Fibroblast of skin of right biceps (primary cell): Measurements from ENCODE around the gene SLC34A1.

Source experiments
- DNase-seq: peaks from one replicate; pipeline ENCODE4 v3.0.0-alpha.2; 2013

Gene SLC34A1

GRCh38 chr5:177389241-177390169 lies 5.3 kb downstream of the SLC34A1 start:
- DNase-seq = peak; percentile 79

GRCh38 chr5:177390363-177391300 lies 6.4 kb downstream of the SLC34A1 start:
- DNase-seq = peak; percentile 79

DNA sequence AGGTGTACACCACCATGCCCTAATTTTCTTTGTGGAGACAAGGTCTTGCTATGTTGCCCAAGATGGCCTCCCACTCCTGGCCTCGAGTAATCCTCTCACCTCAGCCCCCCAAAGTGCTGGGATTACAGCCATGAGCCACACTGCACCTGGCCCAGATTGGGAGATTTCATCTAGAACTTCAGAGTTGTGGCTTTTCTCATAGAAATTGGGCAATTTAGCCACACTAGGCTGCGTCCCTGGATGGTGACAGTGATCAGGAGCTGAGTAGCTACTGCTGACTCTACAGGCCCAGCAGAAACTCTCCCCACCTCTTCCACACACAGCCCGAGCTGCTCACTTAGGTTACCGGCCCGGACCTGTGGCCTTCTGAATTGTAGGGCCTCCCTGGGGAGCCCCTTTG lies 8.5 kb downstream of the SLC34A1 start:
- no peak for DNase-seq

- DNase-seq = no peak
These were observed 9.1 kb downstream of the SLC34A1 start for GRCh38 chr5:177393206-177393765.

GRCh38 chr5:177393990-177394389 lies 9.8 kb downstream of the SLC34A1 start:
- DNase-seq = no peak

DNA sequence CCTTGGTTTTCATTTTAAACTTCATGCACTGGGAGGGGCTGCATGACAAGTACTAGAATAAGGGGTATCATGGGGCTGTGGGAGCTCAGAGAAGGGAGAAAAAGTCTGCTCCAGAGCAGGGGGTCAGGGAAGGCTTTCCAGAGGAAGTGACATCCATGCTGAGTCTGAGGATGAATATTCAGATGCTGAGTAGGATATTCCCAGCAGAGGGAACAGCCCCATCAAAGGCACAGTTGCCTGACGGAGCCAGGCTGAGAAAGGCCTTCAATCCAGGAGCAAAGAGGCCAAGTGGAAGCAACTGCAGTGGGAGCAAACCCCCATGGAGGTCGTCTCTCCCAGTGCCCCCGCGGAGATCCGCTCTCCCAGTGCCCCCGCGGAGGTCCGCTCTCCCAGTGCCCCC lies 11.8 kb downstream of the SLC34A1 start:
- DNase-seq = no peak

DNA sequence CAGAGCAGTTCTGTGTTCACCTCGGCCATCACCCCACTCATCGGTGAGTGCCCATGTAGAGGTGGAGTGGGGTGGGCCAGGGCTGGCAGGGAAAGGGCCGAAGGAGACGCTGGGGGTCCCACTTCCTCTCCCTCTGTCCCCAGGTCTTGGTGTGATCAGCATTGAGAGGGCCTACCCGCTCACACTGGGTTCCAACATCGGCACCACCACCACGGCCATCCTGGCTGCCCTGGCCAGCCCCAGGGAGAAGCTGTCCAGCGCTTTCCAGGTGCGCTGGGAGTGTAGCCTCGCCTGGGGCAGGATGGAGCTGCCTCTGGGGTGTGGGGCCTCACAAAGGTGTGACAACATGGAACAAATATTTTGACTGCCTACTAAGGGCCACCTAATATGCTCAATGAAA lies 12.6 kb downstream of the SLC34A1 start:
- DNase-seq = no peak

DNA sequence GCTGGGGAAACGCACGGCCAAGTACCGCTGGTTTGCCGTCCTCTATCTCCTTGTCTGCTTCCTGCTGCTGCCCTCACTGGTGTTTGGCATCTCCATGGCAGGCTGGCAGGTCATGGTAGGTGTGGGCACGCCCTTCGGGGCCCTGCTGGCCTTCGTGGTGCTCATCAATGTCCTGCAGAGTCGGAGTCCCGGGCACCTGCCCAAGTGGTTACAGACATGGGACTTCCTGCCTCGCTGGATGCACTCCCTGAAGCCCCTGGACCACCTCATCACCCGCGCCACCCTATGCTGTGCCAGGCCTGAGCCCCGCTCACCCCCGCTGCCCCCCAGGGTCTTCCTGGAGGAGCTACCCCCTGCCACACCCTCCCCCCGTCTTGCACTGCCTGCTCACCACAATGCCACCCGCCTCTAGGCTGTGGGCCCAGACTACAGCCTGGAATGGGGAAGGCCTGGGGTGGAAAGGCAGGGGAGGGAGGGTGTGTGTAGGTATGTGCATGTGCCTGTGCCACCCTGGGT lies 13.7 kb downstream of the SLC34A1 start:
- no peak for DNase-seq

GRCh38 chr5:177399997-177400868 lies 16.0 kb downstream of the SLC34A1 start, which contains the start of gene PFN3:
PFN3 (minus strand) TSS chr5:177400661; CDS start chr5:177400576, 85 bp downstream.
- peak; percentile 59 for DNase-seq

DNA sequence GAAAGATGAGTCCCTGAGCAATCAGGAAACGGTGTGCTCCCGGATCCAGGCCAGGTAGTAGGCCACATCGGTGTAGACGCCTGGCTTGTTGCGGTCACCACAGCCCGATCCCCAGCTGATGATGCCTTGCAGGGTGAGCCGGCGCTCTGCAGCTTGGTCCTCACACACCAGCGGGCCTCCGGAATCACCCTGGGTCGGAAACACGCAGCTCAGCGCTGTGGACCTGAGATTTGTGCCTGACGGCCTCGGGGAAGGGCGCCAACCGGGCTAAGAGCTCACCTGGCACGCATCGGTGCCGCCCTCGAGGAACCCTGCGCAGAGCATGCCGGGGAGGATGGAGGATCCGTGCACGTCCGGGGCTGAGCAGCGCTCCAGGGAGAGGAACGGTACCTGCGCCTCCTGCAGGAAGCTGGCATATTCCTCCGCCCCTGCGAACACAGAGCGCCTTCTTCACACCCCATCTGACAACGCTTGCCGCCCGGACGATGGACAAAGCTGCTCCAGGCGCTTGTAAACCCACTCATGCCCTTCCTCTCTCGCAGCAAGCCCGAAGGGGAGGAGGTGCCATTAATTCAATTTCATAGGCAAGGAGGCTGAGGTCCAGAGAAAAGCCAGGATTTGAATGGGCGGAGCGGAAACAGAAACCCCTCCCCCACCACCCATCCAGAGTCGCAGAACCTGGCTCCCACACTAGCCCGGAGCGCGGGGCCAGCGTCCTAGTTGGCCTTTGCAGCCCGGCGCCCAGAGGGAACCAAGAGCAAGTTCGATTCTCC lies 18.2 kb downstream of the SLC34A1 start:
- peak; percentile 58 for DNase-seq

GRCh38 chr5:177403102-177403791 lies 19.0 kb downstream of the SLC34A1 start:
- no peak for DNase-seq

DNA sequence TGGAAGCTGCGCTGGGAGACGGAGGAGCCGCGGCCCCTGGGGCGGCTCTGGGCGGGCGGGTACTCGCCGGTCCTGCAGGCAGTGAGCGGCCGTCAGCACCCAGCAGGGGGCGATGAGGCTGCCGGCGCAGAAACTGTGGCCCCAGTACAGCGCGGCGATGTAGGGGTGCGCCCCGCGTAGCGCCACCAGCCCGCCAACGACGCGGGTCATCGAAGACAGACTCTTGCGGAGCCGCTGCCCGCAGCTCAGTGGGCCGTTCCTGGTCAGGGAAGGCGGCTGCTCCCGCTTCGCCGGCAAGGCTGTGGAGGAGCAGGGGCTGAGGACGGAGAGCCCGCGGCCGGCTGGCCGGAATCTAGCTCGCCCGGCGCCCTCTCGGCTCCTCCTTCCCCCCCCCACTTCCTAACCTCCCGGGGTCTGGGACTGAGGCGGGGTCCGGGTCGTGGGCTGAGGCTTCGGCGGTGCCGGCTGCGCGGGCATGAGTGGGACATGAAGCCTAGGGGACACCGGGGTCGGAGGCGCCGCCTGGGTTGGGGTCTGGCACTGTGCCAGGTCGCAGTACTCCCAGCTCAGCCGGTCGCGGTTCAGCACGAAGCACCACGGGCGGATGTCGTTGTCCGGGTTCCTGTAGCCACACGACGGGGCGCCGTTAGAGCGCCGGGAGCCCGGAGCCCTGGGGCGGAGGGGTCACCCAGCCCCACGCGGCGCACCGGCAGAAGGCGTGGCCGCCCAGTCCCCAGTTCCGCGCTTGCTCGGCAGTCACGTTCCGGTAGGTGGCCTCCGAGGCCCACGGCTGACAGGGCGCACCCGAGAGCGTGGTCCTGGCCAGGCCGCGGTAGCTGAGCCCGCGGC lies 19.8 kb downstream of the SLC34A1 start:
- DNase-seq = peak; percentile 69

DNA sequence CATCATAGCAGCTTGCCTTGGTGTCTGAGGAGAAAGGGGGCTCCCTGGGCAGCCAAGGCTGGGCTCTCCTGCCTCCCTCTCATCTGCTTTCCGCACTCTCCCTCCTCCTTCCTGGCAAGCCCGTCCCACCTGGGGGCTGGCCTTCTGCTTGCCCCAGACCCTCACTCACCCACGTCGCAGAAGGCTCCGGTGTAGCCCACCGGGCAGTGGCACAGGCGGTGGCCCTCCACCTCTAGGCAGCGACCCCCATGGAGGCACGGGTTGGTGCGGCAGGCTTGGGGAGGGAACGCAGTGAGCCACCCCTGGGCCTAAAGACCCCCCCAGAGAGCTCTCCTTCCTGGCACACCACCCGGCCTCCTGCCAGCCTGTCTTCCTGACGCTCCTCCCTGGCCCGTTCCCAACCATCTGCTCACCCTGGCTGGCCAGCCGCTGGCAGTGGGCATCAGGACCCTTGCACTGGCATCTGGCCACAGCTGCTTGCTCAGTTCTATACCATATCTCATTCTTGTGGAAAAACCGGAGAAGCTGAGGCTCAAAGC lies 20.5 kb downstream of the SLC34A1 start:
- no peak for DNase-seq

- no peak for DNase-seq
These were observed 21.1 kb downstream of the SLC34A1 start for GRCh38 chr5:177405312-177405711.

- no peak for DNase-seq
These were observed 21.6 kb downstream of the SLC34A1 start for GRCh38 chr5:177405805-177406204.

DNA sequence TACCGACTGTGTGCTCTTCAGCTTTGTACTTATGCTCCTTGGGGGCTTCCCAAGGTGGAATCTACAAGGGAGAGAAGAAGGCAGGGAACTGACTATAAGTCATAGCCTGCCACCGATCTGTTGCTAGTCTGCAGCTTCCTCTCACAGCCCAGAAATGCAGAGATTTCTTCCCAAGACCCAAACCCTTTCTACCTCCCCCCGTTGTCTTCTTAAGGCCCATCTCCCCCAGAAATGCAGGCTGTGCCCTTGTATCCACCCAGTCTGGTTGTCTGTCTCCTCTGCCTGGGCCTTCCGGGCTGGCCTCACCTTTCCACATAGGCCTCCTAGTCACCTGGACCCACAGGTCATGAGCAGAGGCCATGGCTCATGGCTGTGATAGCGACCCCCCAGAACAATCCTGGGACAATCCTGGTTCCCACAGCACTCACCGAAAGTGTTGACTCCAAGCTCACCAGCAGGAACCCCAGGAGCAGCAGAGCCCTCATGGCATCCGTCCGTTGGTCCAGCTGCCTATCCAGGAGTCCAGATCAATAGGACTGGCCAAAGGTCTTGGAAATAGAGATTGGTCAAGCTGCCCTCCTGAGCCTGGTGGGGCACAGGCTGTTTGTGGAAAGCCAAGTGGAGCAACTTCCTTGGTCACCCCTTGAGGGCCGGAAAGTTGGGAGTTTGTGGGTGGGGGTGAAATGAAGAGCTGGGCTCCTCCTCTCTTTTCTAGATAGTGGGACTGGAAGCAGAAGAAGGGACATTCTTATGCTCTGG lies 25.0 kb downstream of the SLC34A1 start, which contains the start of gene F12:
Gene F12, minus strand, starts transcription at position 522 of the 759 bp plus-strand sequence. Its CDS starts 37 bp downstream, at position 485.
- DNase-seq = no peak

- no peak for DNase-seq
These were observed 26.3 kb downstream of the SLC34A1 start for GRCh38 chr5:177410575-177410974.

DNA sequence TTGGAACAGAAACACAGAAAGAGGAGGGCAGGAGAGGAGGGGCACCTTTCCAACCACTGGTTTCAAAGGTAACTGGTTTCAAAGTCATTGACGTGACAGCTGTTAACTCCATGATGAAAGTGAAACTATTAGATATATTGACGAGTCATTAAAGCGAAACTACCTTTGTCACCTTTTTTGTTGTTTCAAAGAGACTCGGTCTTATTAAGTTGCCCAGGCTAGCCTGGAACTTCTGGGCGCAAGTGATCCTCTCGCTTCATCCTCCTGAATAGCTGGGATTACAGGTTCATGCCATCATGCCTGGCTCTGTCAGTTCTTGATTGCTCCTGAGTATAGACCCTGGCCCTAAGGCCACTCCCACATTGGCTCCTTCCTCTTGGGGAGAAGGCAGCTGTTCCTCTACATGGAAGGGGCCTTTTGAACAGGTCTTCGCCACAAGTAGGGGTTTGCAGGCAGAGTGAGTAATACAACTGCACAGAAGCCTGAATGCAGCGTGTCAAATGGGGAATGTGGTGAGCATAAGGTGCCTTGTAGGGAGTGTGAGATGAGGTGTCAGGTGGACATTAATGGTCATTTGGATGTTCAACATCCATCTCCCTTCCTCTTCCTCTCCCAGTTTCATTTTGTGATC lies 28.5 kb downstream of the SLC34A1 start:
- no peak for DNase-seq
